HEK293 (cell line): ENCODE measurements around the gene ALAD.
"Not testable (repeated sequence)": the region's sequence is repeated elsewhere in the genome, so short reads cannot be mapped to it uniquely, and the experiment has no call there.

Experiments
- CTCF ChIA-PET: fragments of 350-600 bp; formaldehyde crosslinking; extraction: SDS; loops from one replicate; lab custom pipeline; 2021; ENCODE audit warnings: antibody characterized with exemption; lab: Yijun Ruan, JAX
- POLR2A ChIA-PET: fragments of 300-600 bp; formaldehyde crosslinking; extraction: SDS; loops from one replicate; lab custom pipeline; 2020; ENCODE audit warnings: antibody characterized with exemption, inconsistent platforms; lab: Yijun Ruan, JAX
- H3K27ac ChIP-seq: fragments of 200-500 bp; sonication (Bioruptor generic); 2 replicates; pipeline ENCODE4 v1.5.1; 2014; ENCODE audit warnings: low read depth, low read length, control low read depth, inconsistent platforms; ENCODE audit errors: extremely low read depth
- H3K36me3 ChIP-seq, 2 experiments: fragments of 200-500 bp in 1 of 2; sonication (Bioruptor generic) in 1 of 2; 1 replicate in 1 of 2; 2 replicates in 1 of 2; pipeline ENCODE4 v1.5.1; 2014 to 2017; ENCODE audit warnings: inconsistent platforms in 2 of 2, low read length in 2 of 2; ENCODE audit not compliant: control insufficient read depth in 2 of 2, insufficient read depth in 1 of 2
- H3K4me1 ChIP-seq: fragments of 200-500 bp; sonication (Bioruptor generic); 2 replicates; pipeline ENCODE4 v1.5.1; 2014; ENCODE audit warnings: mild to moderate bottlenecking, low read length, inconsistent platforms; ENCODE audit not compliant: control insufficient read depth, insufficient read depth
- H3K4me3 ChIP-seq: 2 replicates; pipeline ENCODE4 v1.5.1; 2011; ENCODE audit warnings: low read depth, mild to moderate bottlenecking, control low read depth, low read length, moderate library complexity
- H3K9me3 ChIP-seq: fragments of 200-500 bp; sonication (Bioruptor generic); 2 replicates; pipeline ENCODE4 v1.5.1; 2014; ENCODE audit warnings: low read depth, low read length, inconsistent platforms; ENCODE audit not compliant: control insufficient read depth, insufficient read depth
- CTCF ChIP-seq: fragments of 450-650 bp; formaldehyde crosslinking; IDR thresholded peaks from 2 replicates; pipeline ENCODE4 v1.5.1; 2016; ENCODE audit warnings: missing biosample characterization, missing genetic modification characterization
- PBX3 ChIP-seq: sonication (generic); formaldehyde crosslinking; IDR thresholded peaks from 2 replicates; pipeline ENCODE4 v1.8.1; 2022; ENCODE audit warnings: mild to moderate bottlenecking, moderate library complexity, missing genetic modification reagents
- PRDM10 ChIP-seq: fragments of 450-650 bp; formaldehyde crosslinking; IDR thresholded peaks from 2 replicates; pipeline ENCODE4 v1.5.1; 2016; ENCODE audit warnings: missing biosample characterization, missing genetic modification characterization
- REPIN1 ChIP-seq: fragments of 450-650 bp; formaldehyde crosslinking; IDR thresholded peaks from 2 replicates; pipeline ENCODE4 v1.5.1; 2017; ENCODE audit warnings: missing biosample characterization, missing genetic modification characterization, low read depth
- SCRT1 ChIP-seq: fragments of 450-650 bp; formaldehyde crosslinking; IDR thresholded peaks from 2 replicates; pipeline ENCODE4 v1.5.1; 2016; ENCODE audit warnings: missing biosample characterization, missing genetic modification characterization, borderline replicate concordance
- ZFHX2 ChIP-seq: fragments of 450-650 bp; formaldehyde crosslinking; conservative IDR thresholded peaks from 2 replicates; pipeline ENCODE4 v1.5.1; 2016; ENCODE audit warnings: missing biosample characterization, missing genetic modification characterization
- ZNF157 ChIP-seq: fragments of 450-650 bp; formaldehyde crosslinking; IDR thresholded peaks from 2 replicates; pipeline ENCODE4 v1.5.1; 2016; ENCODE audit warnings: missing biosample characterization, missing genetic modification characterization
- ZNF175 ChIP-seq: fragments of 450-650 bp; formaldehyde crosslinking; IDR thresholded peaks from 2 replicates; pipeline ENCODE4 v1.5.1; 2016; ENCODE audit warnings: missing biosample characterization, missing genetic modification characterization
- ZNF18 ChIP-seq: fragments of 450-650 bp; formaldehyde crosslinking; IDR thresholded peaks from 2 replicates; pipeline ENCODE4 v1.5.1; 2016; ENCODE audit warnings: missing biosample characterization, missing genetic modification characterization
- ZNF2 ChIP-seq: fragments of 450-650 bp; formaldehyde crosslinking; IDR thresholded peaks from 2 replicates; pipeline ENCODE4 v1.5.1; 2016; ENCODE audit warnings: missing biosample characterization, missing genetic modification characterization
- ZNF202 ChIP-seq: fragments of 450-650 bp; formaldehyde crosslinking; IDR thresholded peaks from 2 replicates; pipeline ENCODE4 v1.5.1; 2016; ENCODE audit warnings: missing biosample characterization, missing genetic modification characterization, borderline replicate concordance
- ZNF214 ChIP-seq: fragments of 450-650 bp; formaldehyde crosslinking; IDR thresholded peaks from 2 replicates; pipeline ENCODE4 v1.5.1; 2017; ENCODE audit warnings: missing biosample characterization, mild to moderate bottlenecking, missing genetic modification characterization, borderline replicate concordance
- ZNF629 ChIP-seq: fragments of 450-650 bp; formaldehyde crosslinking; IDR thresholded peaks from 2 replicates; pipeline ENCODE4 v1.5.1; 2017; ENCODE audit warnings: missing biosample characterization, missing genetic modification characterization
- ZNF654 ChIP-seq: fragments of 450-650 bp; formaldehyde crosslinking; IDR thresholded peaks from 2 replicates; pipeline ENCODE4 v1.5.1; 2016; ENCODE audit warnings: low read depth, missing biosample characterization, missing genetic modification characterization
- ZNF660 ChIP-seq: fragments of 450-650 bp; IDR thresholded peaks from 2 replicates; pipeline ENCODE4 v1.5.1; 2018; ENCODE audit warnings: missing biosample characterization, mild to moderate bottlenecking, missing genetic modification characterization
- ZNF843 ChIP-seq: fragments of 450-650 bp; formaldehyde crosslinking; IDR thresholded peaks from 2 replicates; pipeline ENCODE4 v1.5.1; 2016; ENCODE audit warnings: missing biosample characterization, missing genetic modification characterization

ALAD gene

GRCh38 chr9:113406873-113407511, 5.9 kb upstream of the ALAD start:
- CTCF ChIA-PET: interaction anchor here (0.6 to 2.0 kb wide), 11 partner anchors 12 to 248 kb away, joined by 3 to 11 read pairs (median 3); partner anchors contain the start of genes CDC26 and PRPF4
- POLR2A ChIA-PET: interaction anchor here (0.7 kb wide), 1 partner anchor 41 kb away, joined by 6 read pairs; no protein-coding TSS in a partner anchor
- not testable (repeated sequence) for H3K4me1 ChIP-seq, H3K4me3 ChIP-seq, H3K9me3 ChIP-seq, H3K27ac ChIP-seq
- peaks cover 13 to 28% of the 10 kb centered on the region in 2 experiments for H3K36me3 ChIP-seq
- TF ChIP-seq ZNF660 (tag by site-specific recombination): 0 out of 2 replicates have a peak, but pooled peaks have one; percentile 35
- TF ChIP-seq ZNF2 (tag by site-specific recombination): peak; percentile 31; the same call in 1 of the 2 replicates
- TF ChIP-seq ZNF629 (tag by site-specific recombination): 0 out of 2 replicates have a peak, but pooled peaks have one; percentile 18
- TF ChIP-seq CTCF (tag by site-specific recombination): 0 out of 2 replicates have a peak, but pooled peaks have one; percentile 61
- peak; percentile 80 for TF ChIP-seq ZNF654 (tag by site-specific recombination)

- CTCF ChIA-PET: interaction anchor here (0.6 to 1.9 kb wide), 8 partner anchors 11 to 253 kb away, joined by 3 to 11 read pairs (median 3); no protein-coding TSS in a partner anchor
- H3K9me3 ChIP-seq: not testable (repeated sequence)
Observed at GRCh38 chr9:113406353-113406752, 5.3 kb upstream of the ALAD start.

GRCh38 chr9:113403646-113404045, 2.6 kb upstream of the ALAD start:
- no peak overlapping the region for H3K27ac ChIP-seq
- peaks cover 5% of the 10 kb centered on the region for H3K4me1 ChIP-seq
- TF ChIP-seq REPIN1: no peak
- TF ChIP-seq ZNF214 (tag by site-specific recombination): no peak
- TF ChIP-seq SCRT1 (tag by site-specific recombination): no peak
- TF ChIP-seq ZNF202 (tag by site-specific recombination): no peak
- TF ChIP-seq ZNF843 (tag by site-specific recombination): no peak
- no peak for TF ChIP-seq PBX3
- TF ChIP-seq ZNF18 (tag by site-specific recombination): no peak
- no peak for TF ChIP-seq ZNF157 (tag by site-specific recombination)
- no peak for TF ChIP-seq ZNF175 (tag by site-specific recombination)
- TF ChIP-seq ZFHX2: no peak
- no peaks in the 10 kb centered on the region for H3K9me3 ChIP-seq
- no peak overlapping the region for H3K4me3 ChIP-seq
- CTCF ChIA-PET: interaction anchor here (0.6 to 5.0 kb wide), 10 partner anchors 27 to 1068 kb away, joined by 3 to 26 read pairs (median 4); partner anchors contain the start of genes CDC26 and PRPF4
- POLR2A ChIA-PET: interaction anchor here (0.9 to 1.9 kb wide), 3 partner anchors 60 to 64 kb away, joined by 3 to 5 read pairs (median 3); partner anchors contain the start of gene WDR31
- H3K36me3 ChIP-seq: peaks cover 7 to 17% of the 10 kb centered on the region in 2 experiments

More at GRCh38 chr9:113406353-113406752, 5.3 kb upstream of the ALAD start:
- POLR2A ChIA-PET: interaction anchor here (0.7 kb wide), 1 partner anchor 41 kb away, joined by 6 read pairs; no protein-coding TSS in a partner anchor
- peaks cover 13 to 28% of the 10 kb centered on the region in 2 experiments for H3K36me3 ChIP-seq
- H3K4me3 ChIP-seq, H3K27ac ChIP-seq: not testable (repeated sequence)
- peak; percentile 46; the same call in 1 of the 2 replicates for TF ChIP-seq PRDM10 (tag by site-specific recombination)
- TF ChIP-seq, all 188 proteins: peak for 1; not testable (repeated sequence) for 187
- not testable (repeated sequence) for H3K4me1 ChIP-seq
